ENCODE data around the gene CLCN4. TPM values are rescaled to one million over a fixed set of nuclear protein-coding genes. Genes with fewer than 3 reads are reported as not detected.

The CLCN4 gene
- polyA plus RNA-seq, 3 donors: 0.27 to 1.9 (median 1.3) TPM

DNA sequence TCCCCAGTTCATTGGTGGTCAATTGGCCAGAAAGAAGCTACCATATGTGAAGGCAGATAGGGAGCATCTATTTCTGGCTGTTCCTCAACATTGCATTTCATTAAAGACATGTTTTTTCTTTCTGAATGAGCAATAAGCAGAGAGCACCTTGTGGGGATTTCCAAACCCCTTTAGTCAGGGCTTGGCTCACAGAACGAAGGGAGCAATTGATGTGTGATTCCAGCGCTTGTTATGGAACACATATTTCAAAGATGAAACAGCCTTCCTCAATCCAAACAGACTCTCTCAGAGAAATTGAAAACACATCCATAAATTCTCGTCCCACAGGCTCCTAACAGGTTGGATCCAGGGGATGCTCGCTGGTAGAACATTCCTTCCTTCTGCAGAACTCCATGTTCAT lies 84.1 kb downstream of the CLCN4 start:
- Histone ChIP-seq H3K4me1 (ENCODE audit: control insufficient read depth in 1 of 2, insufficient read depth in 2 of 2, low read length in 2 of 2) (no peaks in the 10 kb centered on the region), H3K9ac (ENCODE audit: insufficient read depth, low read length, poor library complexity, severe bottlenecking) (no peak overlapping the region), H3K27ac (ENCODE audit: low read depth in 1 of 2, low read length in 2 of 2) (no peak overlapping the region), H3K27me3 (ENCODE audit: control insufficient read depth in 2 of 2, insufficient read depth in 2 of 2, low read length in 2 of 2) (no peaks in the 10 kb centered on the region), H3K4me3 (replicated peaks in 1 of 3; ENCODE audit: low read depth in 2 of 3, low read length in 3 of 3) (no peak overlapping the region), H4K20me1 (ENCODE audit: insufficient read depth, low read length) (no peaks in the 10 kb centered on the region), H2AFZ (ENCODE audit: insufficient read depth, low read depth, low read length, poor library complexity, severe bottlenecking) (no peak overlapping the region), H3K9me3 (replicated peaks in 1 of 2; ENCODE audit: control insufficient read depth in 1 of 2, insufficient read depth in 1 of 2, low read length in 2 of 2) (no peaks in the 10 kb centered on the region), H3K36me3 (replicated peaks in 1 of 2; ENCODE audit: control insufficient read depth in 1 of 2, insufficient read depth in 2 of 2, low read length in 2 of 2) (no peaks in the 10 kb centered on the region), H3K79me2 (ENCODE audit: insufficient read depth, low read length) (no peaks in the 10 kb centered on the region), H3K4me2 (replicated peaks; ENCODE audit: extremely low read depth, low read length, poor library complexity, severe bottlenecking) (no peak overlapping the region)
- Mint-ChIP-seq H3K36me3 (no peaks in the 10 kb centered on the region), H3K27ac (no peak overlapping the region), H3K9me3 (peaks cover 0 to 3% (median 2%) of the 10 kb centered on the region in 7 donors), H3K27me3 (ENCODE audit: low read depth in 3 of 3) (peaks cover 0 to 5% (median 4%) of the 10 kb centered on the region in 3 donors), H3K4me3 (no peak overlapping the region), H3K4me1 (no peaks in the 10 kb centered on the region)
- intact Hi-C loops (cut with micrococcal nuclease): no loop called here
- DNase-seq: no peak
- TF ChIP-seq, protein P1, sequence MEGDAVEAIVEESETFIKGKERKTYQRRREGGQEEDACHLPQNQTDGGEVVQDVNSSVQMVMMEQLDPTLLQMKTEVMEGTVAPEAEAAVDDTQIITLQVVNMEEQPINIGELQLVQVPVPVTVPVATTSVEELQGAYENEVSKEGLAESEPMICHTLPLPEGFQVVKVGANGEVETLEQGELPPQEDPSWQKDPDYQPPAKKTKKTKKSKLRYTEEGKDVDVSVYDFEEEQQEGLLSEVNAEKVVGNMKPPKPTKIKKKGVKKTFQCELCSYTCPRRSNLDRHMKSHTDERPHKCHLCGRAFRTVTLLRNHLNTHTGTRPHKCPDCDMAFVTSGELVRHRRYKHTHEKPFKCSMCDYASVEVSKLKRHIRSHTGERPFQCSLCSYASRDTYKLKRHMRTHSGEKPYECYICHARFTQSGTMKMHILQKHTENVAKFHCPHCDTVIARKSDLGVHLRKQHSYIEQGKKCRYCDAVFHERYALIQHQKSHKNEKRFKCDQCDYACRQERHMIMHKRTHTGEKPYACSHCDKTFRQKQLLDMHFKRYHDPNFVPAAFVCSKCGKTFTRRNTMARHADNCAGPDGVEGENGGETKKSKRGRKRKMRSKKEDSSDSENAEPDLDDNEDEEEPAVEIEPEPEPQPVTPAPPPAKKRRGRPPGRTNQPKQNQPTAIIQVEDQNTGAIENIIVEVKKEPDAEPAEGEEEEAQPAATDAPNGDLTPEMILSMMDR (IDR thresholded peaks at IDR 0.05): no peak
- no CpG with 5 or more reads among the region's 4 CpGs for WGBS (ENCODE audit: insufficient coverage)

DNA sequence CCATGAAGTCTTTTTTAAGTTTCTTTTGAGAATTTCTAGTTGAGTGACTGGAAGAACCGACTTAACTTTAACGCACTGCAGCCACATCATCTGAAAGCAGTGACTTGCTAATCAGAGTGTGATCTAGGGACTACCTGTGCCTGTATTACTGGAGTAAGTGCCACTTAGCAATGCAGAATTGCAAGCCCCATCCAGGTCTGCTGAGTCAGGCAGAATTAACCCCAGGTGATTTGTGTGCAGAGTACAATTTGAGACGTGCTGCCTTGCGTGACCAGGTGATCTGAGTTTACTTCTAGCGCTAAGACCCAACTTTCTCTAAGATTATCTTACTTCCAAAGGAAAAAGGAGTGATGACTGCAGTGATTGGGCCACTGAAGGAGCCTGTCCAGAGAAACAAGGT lies 85.3 kb downstream of the CLCN4 start:
- intact Hi-C loops (cut with micrococcal nuclease): no loop called here
- no CpG with 5 or more reads among the region's 5 CpGs for WGBS (ENCODE audit: insufficient coverage)
- H3K4me3 Mint-ChIP-seq: no peak overlapping the region
- Histone ChIP-seq H3K9ac (ENCODE audit: insufficient read depth, low read length, poor library complexity, severe bottlenecking) (no peak overlapping the region), H3K4me2 (replicated peaks; ENCODE audit: extremely low read depth, low read length, poor library complexity, severe bottlenecking) (no peak overlapping the region), H3K9me3 (replicated peaks in 1 of 2; ENCODE audit: control insufficient read depth in 1 of 2, insufficient read depth in 1 of 2, low read length in 2 of 2) (no peaks in the 10 kb centered on the region), H3K36me3 (replicated peaks in 1 of 2; ENCODE audit: control insufficient read depth in 1 of 2, insufficient read depth in 2 of 2, low read length in 2 of 2) (no peaks in the 10 kb centered on the region), H3K4me3 (replicated peaks in 1 of 3; ENCODE audit: low read depth in 2 of 3, low read length in 3 of 3) (no peak overlapping the region), H3K27me3 (ENCODE audit: control insufficient read depth in 2 of 2, insufficient read depth in 2 of 2, low read length in 2 of 2) (no peaks in the 10 kb centered on the region), H3K4me1 (ENCODE audit: control insufficient read depth in 1 of 2, insufficient read depth in 2 of 2, low read length in 2 of 2) (no peaks in the 10 kb centered on the region), H4K20me1 (ENCODE audit: insufficient read depth, low read length) (no peaks in the 10 kb centered on the region), H3K79me2 (ENCODE audit: insufficient read depth, low read length) (no peaks in the 10 kb centered on the region), H2AFZ (ENCODE audit: insufficient read depth, low read depth, low read length, poor library complexity, severe bottlenecking) (no peak overlapping the region), H3K27ac (ENCODE audit: low read depth in 1 of 2, low read length in 2 of 2) (no peak overlapping the region)
- peaks cover 0 to 3% (median 2%) of the 10 kb centered on the region in 7 donors for H3K9me3 Mint-ChIP-seq
- H3K36me3 Mint-ChIP-seq: no peaks in the 10 kb centered on the region
- no peaks in the 10 kb centered on the region for H3K4me1 Mint-ChIP-seq
- TF ChIP-seq, protein P1 (IDR thresholded peaks at IDR 0.05): no peak
- H3K27me3 Mint-ChIP-seq (ENCODE audit: low read depth in 3 of 3): peaks cover 0 to 5% (median 4%) of the 10 kb centered on the region in 3 donors
- DNase-seq: no peak
- H3K27ac Mint-ChIP-seq: no peak overlapping the region
